GM19438 (cell line): ENCODE results near the gene TFCP2L1.
"Not testable (repeated sequence)": the region's sequence is repeated elsewhere in the genome, so short reads cannot be mapped to it uniquely, and the experiment has no call there.

ENCODE experiments used
- ATAC-seq: cut with Tn5 transposase; IDR thresholded peaks from one replicate; pipeline ENCODE4 v1.9.1; 2021; ENCODE audit warnings: low read depth; ENCODE audit not compliant: unreplicated experiment

The TFCP2L1 gene

DNA sequence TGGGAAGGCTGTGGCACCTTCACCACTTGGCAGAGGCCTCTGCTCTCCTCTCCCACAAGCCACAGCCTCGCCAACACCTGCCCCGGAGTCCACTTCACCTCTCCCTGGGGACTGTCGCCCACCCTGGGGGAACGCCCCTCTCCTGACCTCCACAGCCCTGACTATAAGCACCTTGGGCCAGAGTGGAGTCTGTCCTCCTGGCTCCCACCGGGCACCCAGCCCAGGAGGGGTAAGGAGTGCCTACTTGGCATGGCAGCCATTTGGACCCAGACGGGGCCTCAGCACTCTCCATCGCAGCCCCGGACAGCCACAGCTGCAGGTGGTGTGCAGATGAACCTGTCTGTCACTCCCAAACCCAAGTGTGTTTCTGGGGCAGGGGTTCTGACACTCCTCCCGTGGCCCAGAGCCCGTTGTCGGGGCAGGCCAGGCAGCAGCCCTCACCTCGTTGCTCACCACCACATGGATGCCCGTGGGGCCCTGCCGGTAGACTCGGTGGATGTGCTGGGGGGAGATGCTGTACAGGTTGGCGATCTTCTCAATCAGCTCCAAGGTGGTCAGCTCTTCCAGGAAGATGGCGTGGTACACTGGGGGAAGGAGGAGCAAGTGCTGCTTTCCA, 53.5 kb downstream of the TFCP2L1 start:
- no peak for ATAC-seq

- no peak for ATAC-seq
These were observed 56.5 kb downstream of the TFCP2L1 start for GRCh38 chr2:121228521-121228920.

- ATAC-seq = not testable (repeated sequence)
These were observed 57.4 kb downstream of the TFCP2L1 start for GRCh38 chr2:121227381-121228144.

DNA sequence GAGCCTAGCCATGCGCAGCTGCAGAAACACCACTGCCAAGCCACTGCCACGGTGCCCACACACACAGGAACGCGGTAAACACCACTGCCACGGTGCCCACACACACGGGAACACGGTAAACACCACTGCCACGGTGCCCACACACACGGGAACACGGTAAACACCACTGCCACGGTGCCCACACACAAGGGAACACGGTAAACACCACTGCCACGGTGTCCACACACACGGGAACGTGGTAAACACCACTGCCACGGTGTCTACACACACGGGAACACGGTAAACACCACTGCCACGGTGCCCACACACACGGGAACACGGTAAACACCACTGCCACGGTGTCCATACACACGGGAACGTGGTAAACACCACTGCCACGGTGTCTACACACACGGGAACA, 59.3 kb downstream of the TFCP2L1 start:
- not testable (repeated sequence) for ATAC-seq

DNA sequence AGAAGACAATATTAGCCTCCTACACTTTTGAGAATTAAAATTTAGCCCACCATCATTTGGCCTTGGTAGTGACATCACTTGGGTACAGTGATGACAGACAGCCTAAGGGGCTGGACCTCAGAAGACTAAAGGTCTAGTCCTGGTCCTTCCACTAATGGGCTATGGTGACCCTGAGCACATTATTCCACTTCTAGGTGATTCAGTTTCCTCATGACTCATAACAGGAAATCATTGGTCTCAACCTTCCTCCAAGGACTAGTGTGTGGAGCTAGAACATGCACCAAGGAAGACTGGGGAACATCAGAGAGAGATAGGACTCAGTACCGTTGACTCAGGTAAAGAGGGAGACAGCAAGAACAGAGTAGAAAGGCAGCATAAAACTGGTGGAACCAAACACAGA, 64.0 kb downstream of the TFCP2L1 start:
- no peak for ATAC-seq

DNA sequence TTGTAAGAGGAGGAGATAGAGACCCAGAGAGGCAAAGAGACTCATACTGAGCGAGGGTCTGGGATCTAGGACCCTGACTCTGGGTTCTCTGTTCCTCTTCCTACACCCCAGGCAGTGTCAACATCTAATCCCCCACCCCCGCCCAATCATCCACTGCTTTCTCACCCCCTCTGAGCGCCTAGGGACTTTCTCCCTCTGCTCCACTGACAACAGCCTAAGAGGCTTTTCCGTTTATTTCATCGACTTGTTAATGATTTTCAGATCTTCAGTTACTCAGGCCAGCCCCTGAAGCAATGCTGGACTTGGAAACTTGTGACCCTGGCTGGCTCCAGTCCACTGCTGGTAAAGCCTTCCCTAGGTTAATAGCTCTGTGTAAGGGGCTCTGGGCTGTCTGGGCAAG, 65.1 kb downstream of the TFCP2L1 start:
- no peak for ATAC-seq

DNA sequence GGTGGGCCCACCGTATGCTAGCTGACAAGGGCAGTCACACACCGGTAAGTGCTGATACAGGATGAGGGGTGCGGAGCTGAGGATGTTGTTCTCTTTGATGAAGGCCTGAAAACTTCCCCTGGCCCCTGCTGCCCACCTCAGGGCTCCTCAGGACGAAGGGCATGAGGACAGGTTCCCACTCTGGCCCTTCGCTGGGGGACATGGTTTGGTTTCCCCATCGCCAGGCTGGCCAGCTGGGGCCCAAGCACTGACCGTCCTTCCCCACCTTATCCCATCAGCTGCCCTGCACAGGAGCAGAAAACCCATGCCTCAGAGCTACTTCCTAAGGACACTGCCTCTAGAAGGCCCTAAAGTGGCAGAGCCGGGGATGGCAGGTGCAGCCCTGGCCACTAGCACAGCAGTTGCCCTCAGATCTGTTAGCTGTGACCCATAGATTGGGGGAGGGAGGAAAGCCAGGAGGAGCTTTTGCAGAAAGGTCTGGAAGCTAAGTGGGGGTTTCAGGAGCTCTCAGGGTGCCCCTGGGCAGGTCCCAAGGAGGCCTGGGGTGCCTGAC, 66.5 kb downstream of the TFCP2L1 start:
- no peak for ATAC-seq

DNA sequence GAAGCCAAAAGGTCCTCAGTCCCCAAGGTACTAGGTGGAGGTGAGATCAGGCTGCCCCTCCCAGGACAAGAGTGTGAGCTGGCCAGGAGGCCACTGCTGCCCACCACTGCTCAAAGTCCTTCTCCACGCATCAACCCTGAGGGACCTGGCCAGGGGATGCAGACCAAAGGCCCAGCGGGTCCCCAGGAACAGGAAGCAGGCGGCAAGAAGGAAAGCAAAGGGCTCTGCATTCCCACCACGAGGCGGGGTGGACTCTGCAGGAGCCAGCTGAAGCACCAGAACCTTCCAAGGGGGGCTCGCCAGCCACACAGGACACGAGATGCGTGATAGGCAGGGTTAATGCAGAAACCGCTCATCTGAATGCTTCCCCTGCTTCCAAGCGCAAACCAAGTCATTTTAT, 67.4 kb downstream of the TFCP2L1 start:
- no peak for ATAC-seq

DNA sequence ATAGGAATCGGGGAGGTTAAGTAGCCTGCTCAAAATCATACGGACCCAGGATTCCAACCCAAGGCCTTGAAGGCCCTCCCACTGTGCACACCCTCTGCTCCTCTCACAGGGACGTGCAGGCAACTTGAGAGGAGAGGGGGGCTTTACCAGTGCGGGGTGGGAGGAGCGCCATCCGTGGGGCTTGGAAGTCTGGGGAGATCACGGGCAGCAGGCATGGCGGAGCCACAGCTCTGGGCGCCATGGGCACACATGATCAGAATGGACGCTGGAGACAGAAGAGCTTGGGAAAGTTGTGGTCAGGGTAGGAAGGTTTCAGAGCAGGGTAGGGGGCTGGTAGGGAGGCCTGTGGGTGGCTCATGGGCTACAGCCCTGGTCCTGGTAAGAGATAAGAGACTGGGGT, 70.7 kb downstream of the TFCP2L1 start:
- ATAC-seq = no peak

DNA sequence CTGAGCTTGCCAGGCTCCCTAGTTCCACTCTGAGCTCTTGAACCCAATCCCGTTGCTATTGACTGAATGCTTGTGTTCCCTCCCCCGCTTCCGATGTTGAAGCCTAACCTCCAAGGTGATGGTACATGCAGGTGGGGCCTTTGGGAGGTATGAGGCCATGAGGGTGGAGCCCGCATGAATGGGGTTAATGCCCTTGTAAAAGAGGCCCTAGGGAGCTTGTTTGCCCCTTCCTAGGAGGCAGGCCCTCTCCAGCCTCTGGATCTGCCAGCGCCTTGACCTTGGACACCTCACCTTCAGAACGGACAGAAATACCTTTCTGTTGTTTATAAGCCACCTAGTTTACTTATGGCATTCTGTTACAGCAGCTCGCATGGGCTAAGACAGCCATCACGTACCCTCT, 71.6 kb downstream of the TFCP2L1 start:
- no peak for ATAC-seq

- ATAC-seq = no peak
These were observed 72.2 kb downstream of the TFCP2L1 start for GRCh38 chr2:121212661-121213325.

DNA sequence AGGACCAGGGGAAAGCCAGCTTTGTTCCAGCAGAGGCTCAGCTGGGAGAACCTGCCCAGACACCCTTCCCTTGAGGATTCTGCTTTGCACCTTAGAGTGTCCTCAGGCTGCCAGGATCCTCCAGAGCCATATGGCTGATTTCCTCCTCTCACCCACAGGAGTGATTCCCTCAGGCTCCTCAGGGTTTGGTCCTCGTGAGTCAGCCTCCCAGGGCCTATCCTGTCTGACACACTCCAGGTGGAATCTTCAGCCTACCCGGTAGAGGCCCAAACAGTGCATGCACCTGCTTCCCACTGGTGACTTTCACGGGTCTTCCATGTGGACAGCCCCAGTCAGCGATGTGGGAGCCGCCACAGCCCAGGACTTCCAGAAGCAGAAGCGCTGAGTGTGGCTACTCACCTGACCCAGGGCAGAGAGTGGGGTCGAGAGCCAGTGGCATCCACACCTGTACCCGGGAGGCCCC, 73.3 kb downstream of the TFCP2L1 start:
- no peak for ATAC-seq

GRCh38 chr2:121211251-121211650, 73.8 kb downstream of the TFCP2L1 start:
- no peak for ATAC-seq

DNA sequence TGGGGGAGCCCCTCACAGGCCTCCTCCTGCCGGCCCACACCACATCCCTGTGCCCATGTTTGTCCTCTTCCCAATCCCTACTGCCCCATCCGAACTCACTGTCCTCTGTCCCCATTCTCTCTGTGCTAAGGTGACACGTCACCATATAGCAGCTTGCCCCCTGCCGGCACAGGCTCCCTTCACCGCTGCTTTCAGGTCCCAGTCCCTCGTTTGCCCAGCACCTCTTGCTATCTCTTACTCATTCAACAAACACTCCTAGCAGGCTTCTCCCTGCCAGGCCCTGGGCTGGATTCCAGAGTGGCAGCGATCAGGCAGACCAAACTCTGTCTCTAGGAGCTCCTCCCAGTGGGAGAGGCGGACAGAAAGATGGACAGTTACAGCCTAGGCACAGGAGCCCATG, 74.3 kb downstream of the TFCP2L1 start:
- ATAC-seq = no peak

DNA sequence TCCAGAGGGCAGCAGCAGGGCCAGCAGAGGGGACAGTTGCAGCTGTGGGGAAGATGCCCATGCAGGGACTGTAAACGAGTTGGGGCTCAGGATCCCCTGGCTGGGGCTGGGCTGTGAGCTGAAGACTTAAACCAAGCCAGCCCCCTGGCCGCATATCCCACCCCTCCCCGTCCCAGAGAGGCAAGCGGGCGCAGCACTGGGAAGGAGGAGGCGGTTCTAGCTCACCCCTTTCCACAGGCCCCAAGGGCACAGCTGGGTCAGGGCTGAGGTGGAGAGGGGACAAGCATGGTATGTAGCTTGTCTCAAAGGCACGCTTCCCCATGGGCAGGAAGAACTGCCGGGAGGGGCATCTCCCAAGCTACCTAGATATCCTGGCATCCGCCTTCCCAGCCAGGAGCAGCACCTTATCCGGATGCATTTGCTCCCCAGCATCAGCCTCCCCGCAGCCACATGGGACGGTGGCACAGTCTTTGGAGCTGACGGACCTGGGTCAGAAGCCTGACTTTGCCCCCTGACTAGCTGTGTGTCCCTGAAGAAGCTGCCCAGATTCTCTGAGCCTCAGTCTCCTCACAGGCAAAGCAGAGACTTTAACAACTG, 75.9 kb downstream of the TFCP2L1 start:
- ATAC-seq = no peak

DNA sequence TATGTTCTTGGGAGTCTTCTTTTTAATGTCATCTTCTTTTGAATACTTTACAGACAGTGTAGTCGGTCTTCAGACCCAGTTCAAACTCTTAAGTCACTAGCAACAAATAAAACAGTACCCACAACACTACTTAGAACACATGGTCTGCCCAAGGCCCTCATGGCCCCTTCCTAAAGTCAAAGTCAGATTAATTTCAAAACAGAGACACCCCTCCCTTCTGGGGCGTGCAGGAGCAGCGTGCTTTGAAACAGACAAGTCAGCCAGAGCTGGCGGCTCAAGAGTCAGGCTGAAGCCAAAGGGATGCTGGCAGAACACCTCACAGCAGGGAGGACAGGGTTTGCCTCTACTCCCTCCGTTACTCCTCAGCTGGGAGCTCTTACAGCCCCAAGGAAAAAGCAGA, 77.5 kb downstream of the TFCP2L1 start:
- ATAC-seq = no peak

GRCh38 chr2:121205321-121205942, 79.6 kb downstream of the TFCP2L1 start:
- ATAC-seq = no peak

GRCh38 chr2:121203591-121204249, 81.3 kb downstream of the TFCP2L1 start:
- no peak for ATAC-seq

- ATAC-seq = no peak
These were observed 82.3 kb downstream of the TFCP2L1 start for GRCh38 chr2:121202541-121203310.
